Hematopoietic multipotent progenitor cell treated with erythropoietin and hydrocortisone succinate and interleukin-3 and kit ligand, for 4 days (in vitro differentiated cells): ENCODE measurements around the gene SH3BP5L.

Experiments
- DNase-seq: peaks from one replicate; pipeline ENCODE4 v3.0.0-alpha.2; 2015

SH3BP5L gene

GRCh38 chr1:248825909-248826760 lies at the start of gene SH3BP5L:
Gene SH3BP5L, minus strand, starts transcription at chr1:248825915. Its CDS starts 980 bp downstream, at chr1:248824935.
- DNase-seq: peak; percentile 99

- peak; percentile 94 for DNase-seq
These were observed 48.3 kb upstream of the SH3BP5L start for GRCh38 chr1:248873993-248874533.

GRCh38 chr1:248873409-248873992 lies 47.8 kb upstream of the SH3BP5L start:
- peak; percentile 97 for DNase-seq

GRCh38 chr1:248872752-248873408 lies 47.2 kb upstream of the SH3BP5L start:
- peak; percentile 89 for DNase-seq

GRCh38 chr1:248871837-248872401 lies 46.2 kb upstream of the SH3BP5L start:
- no peak for DNase-seq

GRCh38 chr1:248862998-248863881 lies 37.5 kb upstream of the SH3BP5L start:
- DNase-seq: peak; percentile 97

GRCh38 chr1:248862695-248862997 lies 36.9 kb upstream of the SH3BP5L start:
- no peak for DNase-seq

- DNase-seq: no peak
These were observed 35.9 kb upstream of the SH3BP5L start for GRCh38 chr1:248861616-248862015.

- DNase-seq: no peak
These were observed 34.3 kb upstream of the SH3BP5L start for GRCh38 chr1:248860007-248860406.

GRCh38 chr1:248858891-248859889 lies 33.5 kb upstream of the SH3BP5L start, which contains the start of gene ZNF692:
Gene ZNF692, minus strand, starts transcription at chr1:248859085. Its CDS starts 776 bp downstream, at chr1:248858309.
- peak; percentile 99 for DNase-seq

GRCh38 chr1:248858096-248858890 lies 32.6 kb upstream of the SH3BP5L start:
- DNase-seq: peak; percentile 88

- no peak for DNase-seq
These were observed 32.0 kb upstream of the SH3BP5L start for GRCh38 chr1:248857749-248858095.

GRCh38 chr1:248857201-248857600 lies 31.5 kb upstream of the SH3BP5L start:
- DNase-seq: peak; percentile 43

- DNase-seq: no peak
These were observed 30.5 kb upstream of the SH3BP5L start for GRCh38 chr1:248856176-248856575.

GRCh38 chr1:248855580-248855979 lies 29.9 kb upstream of the SH3BP5L start:
- DNase-seq: no peak

GRCh38 chr1:248853663-248854375 lies 28.1 kb upstream of the SH3BP5L start:
- no peak for DNase-seq

GRCh38 chr1:248852481-248853405 lies 27.0 kb upstream of the SH3BP5L start:
- DNase-seq: no peak

GRCh38 chr1:248851390-248851789 lies 25.7 kb upstream of the SH3BP5L start:
- no peak for DNase-seq
